PC-9 (cell line): ENCODE data around the gene AKAP6.

Experiments
- EZH2 ChIP-seq: fragments of 200-600 bp; sonication (generic); IDR thresholded peaks from 2 replicates; pipeline ENCODE4 v1.8.0; 2017; ENCODE audit warnings: antibody characterized with exemption, low read depth
- TF ChIP-seq, protein P1 (sequence below): fragments of 200-600 bp; sonication (generic); conservative IDR thresholded peaks from 2 replicates; pipeline ENCODE4 v1.6.1; 2017; ENCODE audit warnings: mixed run types, antibody characterized with exemption, mild to moderate bottlenecking, moderate library complexity

DNA sequence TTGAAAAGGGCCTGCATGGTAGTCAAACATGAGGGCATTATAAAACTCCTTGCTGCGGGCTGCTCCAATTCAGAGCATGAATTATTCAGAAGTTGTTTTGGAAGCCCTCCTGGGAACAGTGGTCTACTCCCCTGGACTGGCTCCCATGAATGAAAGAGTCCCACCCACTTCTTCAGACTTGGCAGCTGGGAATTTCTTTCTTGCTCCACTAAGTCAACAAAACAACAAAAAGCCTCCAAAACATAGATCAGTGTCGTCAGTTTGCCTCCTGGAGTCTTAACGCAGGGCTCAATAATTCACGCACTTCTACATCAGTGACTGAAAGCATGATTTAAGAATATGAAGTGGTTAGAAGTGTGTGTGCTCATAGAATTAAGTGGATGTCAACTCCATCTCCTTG is 37.9 kb downstream of the AKAP6 start:
- TF ChIP-seq, protein P1, sequence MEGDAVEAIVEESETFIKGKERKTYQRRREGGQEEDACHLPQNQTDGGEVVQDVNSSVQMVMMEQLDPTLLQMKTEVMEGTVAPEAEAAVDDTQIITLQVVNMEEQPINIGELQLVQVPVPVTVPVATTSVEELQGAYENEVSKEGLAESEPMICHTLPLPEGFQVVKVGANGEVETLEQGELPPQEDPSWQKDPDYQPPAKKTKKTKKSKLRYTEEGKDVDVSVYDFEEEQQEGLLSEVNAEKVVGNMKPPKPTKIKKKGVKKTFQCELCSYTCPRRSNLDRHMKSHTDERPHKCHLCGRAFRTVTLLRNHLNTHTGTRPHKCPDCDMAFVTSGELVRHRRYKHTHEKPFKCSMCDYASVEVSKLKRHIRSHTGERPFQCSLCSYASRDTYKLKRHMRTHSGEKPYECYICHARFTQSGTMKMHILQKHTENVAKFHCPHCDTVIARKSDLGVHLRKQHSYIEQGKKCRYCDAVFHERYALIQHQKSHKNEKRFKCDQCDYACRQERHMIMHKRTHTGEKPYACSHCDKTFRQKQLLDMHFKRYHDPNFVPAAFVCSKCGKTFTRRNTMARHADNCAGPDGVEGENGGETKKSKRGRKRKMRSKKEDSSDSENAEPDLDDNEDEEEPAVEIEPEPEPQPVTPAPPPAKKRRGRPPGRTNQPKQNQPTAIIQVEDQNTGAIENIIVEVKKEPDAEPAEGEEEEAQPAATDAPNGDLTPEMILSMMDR: no peak
- TF ChIP-seq EZH2: no peak
